Measurements from ENCODE around the gene ARL6IP4. TPM values are rescaled to one million over a fixed set of nuclear protein-coding genes. Genes with fewer than 3 reads are reported as not detected.
"Not testable (repeated sequence)": the region's sequence is repeated elsewhere in the genome, so short reads cannot be mapped to it uniquely, and the experiment has no call there.

ARL6IP4 gene
- total RNA-seq, 1 donor from 2014 or later: 173 TPM

DNA sequence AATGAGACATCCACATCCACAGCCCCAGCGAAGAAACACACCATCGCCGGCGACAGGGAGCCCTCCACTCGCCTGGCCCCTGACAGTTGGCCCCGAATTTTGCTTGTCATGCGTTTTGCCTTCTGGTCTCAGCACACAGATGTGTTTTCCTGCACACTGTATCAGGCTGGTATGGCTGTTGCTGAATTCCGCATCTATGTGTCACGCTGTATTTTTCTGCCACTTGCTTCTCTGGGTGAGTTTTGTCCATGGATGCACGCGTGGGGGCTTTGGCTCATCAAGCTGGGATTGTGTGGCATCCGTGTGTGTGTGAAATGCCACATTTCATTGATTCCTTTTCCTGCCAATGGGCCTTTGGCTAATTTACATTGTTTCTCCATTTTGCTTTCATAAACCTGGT lies 26.5 kb downstream of the ARL6IP4 start:
- TF ChIP-seq, protein P1, sequence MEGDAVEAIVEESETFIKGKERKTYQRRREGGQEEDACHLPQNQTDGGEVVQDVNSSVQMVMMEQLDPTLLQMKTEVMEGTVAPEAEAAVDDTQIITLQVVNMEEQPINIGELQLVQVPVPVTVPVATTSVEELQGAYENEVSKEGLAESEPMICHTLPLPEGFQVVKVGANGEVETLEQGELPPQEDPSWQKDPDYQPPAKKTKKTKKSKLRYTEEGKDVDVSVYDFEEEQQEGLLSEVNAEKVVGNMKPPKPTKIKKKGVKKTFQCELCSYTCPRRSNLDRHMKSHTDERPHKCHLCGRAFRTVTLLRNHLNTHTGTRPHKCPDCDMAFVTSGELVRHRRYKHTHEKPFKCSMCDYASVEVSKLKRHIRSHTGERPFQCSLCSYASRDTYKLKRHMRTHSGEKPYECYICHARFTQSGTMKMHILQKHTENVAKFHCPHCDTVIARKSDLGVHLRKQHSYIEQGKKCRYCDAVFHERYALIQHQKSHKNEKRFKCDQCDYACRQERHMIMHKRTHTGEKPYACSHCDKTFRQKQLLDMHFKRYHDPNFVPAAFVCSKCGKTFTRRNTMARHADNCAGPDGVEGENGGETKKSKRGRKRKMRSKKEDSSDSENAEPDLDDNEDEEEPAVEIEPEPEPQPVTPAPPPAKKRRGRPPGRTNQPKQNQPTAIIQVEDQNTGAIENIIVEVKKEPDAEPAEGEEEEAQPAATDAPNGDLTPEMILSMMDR (conservative IDR thresholded peaks at IDR 0.05): no peak
- no peaks in the 10 kb centered on the region for H3K36me3 Mint-ChIP-seq (ENCODE audit: low read depth)
- H3K4me1 Mint-ChIP-seq: no peaks in the 10 kb centered on the region
- no peak overlapping the region for H3K4me3 Mint-ChIP-seq
- H3K27ac Mint-ChIP-seq (ENCODE audit: unreplicated experiment): no peak overlapping the region
- H3K9me3 Mint-ChIP-seq: no peaks in the 10 kb centered on the region
- no peaks in the 10 kb centered on the region for H3K27me3 Mint-ChIP-seq (ENCODE audit: low read depth)
- DNase-seq (ENCODE audit: low read depth, low spot score): no peak

DNA sequence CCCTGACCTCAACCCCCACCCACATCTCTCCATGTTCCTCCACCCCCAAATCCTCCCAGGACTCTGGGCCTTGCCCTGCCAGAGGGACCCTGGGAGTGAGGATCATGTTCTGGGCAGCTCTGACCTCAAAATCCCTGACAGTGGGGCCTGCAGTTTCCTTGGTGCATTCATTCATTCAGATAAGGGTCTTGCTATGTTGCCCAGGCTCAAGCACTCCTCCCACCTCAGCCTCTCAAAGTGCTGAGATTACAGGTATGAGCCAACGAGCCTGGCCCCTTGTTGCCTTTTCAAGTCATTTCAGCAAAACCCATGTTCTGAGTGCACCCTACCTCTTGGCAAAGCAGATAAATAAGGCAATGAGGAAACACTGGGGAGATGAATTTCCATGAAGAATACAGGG lies 29.6 kb downstream of the ARL6IP4 start:
- Mint-ChIP-seq H3K4me1 (no peaks in the 10 kb centered on the region), H3K36me3 (ENCODE audit: low read depth) (no peaks in the 10 kb centered on the region), H3K9me3 (no peaks in the 10 kb centered on the region), H3K4me3 (no peak overlapping the region), H3K27ac (ENCODE audit: unreplicated experiment) (peak overlapping the region; percentile 51), H3K27me3 (ENCODE audit: low read depth) (no peaks in the 10 kb centered on the region)
- TF ChIP-seq, protein P1 (conservative IDR thresholded peaks at IDR 0.05): no peak
- DNase-seq (ENCODE audit: low read depth, low spot score): no peak

DNA sequence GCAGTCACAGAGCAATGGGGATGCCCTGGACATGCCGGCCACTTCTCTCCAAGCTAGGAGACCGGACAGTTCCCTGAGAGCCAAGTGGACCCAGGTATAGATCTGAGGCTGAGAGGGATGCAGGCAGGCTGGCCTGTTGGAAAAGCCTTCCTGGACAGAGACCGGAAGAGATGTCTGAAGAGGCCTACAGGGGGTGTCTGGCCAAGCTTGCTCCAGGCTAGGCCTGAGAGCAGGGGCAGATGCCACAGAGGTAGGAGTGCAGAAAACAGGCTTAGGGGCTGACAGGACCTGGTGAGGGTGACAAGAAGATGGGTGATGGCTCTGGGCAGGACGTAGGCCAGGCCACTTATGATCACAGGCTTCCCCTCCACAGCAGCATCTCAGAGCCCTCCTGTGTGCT lies 30.2 kb downstream of the ARL6IP4 start:
- Mint-ChIP-seq H3K27me3 (ENCODE audit: low read depth) (no peaks in the 10 kb centered on the region), H3K9me3 (no peaks in the 10 kb centered on the region), H3K4me1 (no peaks in the 10 kb centered on the region), H3K36me3 (ENCODE audit: low read depth) (no peaks in the 10 kb centered on the region), H3K27ac (ENCODE audit: unreplicated experiment) (no peak overlapping the region), H3K4me3 (no peak overlapping the region)
- no peak for DNase-seq (ENCODE audit: low read depth, low spot score)
- TF ChIP-seq, protein P1 (conservative IDR thresholded peaks at IDR 0.05): no peak

DNA sequence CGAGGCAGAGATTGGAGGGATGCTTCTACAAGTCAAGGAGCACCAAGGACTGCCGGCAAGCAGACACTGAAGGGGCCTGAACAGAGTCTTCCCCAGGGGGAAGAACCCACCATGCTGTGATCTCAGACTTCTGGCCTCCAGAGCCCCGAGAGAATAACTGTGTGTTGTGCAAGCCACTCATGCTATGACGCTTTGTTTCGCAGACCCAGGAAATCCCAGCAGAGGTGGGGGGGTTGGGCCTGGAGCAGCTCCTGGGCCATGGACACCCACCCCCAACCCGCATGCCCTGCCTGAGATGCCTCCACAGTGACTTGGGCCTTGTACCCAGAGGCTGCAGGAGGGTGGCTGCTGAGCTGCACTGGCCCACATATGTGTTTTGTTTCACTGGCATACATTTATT lies 31.2 kb downstream of the ARL6IP4 start:
- no peaks in the 10 kb centered on the region for H3K36me3 Mint-ChIP-seq (ENCODE audit: low read depth)
- no peak overlapping the region for H3K27ac Mint-ChIP-seq (ENCODE audit: unreplicated experiment)
- H3K9me3 Mint-ChIP-seq: no peaks in the 10 kb centered on the region
- H3K4me3 Mint-ChIP-seq: no peak overlapping the region
- no peaks in the 10 kb centered on the region for H3K27me3 Mint-ChIP-seq (ENCODE audit: low read depth)
- no peaks in the 10 kb centered on the region for H3K4me1 Mint-ChIP-seq
- DNase-seq (ENCODE audit: low read depth, low spot score): no peak
- TF ChIP-seq, protein P1 (conservative IDR thresholded peaks at IDR 0.05): no peak

DNA sequence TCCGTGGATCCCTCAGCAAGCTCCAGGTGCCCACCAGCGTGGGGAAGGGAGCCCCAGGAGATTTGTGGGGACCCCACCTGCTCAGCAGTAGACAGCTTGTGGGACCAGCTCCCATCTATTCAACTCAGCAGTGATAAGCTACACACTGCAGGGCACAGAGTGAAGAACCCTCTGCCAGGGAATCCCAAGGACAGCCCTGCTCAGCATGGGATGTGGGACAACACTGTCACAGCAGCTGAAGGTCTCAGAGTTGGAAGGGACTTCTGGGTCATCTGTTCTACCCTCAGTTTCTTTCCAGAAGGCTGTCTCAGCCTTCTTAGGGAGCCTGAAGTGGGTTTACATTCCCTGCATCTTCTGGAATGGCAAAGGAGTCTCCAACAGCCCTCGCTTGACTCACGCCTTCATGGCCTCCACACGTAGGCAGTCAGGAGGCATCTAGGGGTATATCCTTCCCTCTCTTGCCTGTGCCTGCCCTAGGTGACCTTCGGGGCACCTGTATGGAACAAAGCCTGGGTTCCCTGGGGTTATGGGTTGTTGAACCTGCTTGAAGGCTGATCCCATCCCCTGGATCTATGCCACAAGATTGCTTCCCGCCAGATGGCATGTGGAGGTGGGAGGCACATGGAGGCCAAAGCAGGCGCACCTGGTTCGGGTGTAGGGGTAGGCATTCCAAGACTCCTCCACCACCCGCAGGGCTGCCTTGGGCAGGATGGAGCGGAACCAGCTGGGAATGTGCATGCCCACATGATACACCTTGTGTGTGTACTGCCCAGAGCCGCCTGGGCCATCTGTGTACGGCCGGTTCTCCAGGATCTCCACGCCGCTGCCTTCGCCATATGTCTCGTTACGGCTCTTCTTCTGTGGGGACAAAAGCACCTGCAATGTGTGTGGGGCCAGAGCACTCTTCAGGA lies 33.0 kb downstream of the ARL6IP4 start:
- Mint-ChIP-seq H3K9me3 (no peaks in the 10 kb centered on the region), H3K4me3 (no peak overlapping the region), H3K27me3 (ENCODE audit: low read depth) (no peaks in the 10 kb centered on the region), H3K36me3 (ENCODE audit: low read depth) (no peaks in the 10 kb centered on the region), H3K4me1 (no peaks in the 10 kb centered on the region), H3K27ac (ENCODE audit: unreplicated experiment) (no peak overlapping the region)
- TF ChIP-seq, protein P1 (conservative IDR thresholded peaks at IDR 0.05): no peak
- no peak for DNase-seq (ENCODE audit: low read depth, low spot score)

DNA sequence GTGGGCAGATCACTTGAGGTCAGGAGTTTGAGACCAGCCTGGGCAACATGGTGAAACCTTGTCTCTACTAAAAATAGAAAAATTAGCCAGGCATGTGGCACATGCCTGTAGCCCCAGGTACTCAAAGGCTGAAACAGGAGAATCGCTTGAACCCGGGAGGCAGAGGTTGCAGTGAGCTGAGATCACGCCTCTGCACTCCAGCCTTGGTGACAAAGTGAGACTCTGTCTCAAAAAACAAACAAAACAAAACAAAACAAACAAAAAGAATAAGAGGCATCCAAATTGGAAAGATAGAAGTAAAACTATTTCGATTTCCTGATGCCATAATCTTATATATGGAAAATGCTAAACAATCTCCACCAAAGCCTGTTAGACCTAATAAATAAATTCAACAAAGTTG lies 34.0 kb downstream of the ARL6IP4 start:
- not testable (repeated sequence) for H3K27me3 Mint-ChIP-seq (ENCODE audit: low read depth); H3K27ac Mint-ChIP-seq (ENCODE audit: unreplicated experiment); H3K36me3 Mint-ChIP-seq (ENCODE audit: low read depth); DNase-seq (ENCODE audit: low read depth, low spot score); H3K9me3 Mint-ChIP-seq; H3K4me1 Mint-ChIP-seq; H3K4me3 Mint-ChIP-seq

Measured in neural crest cell (in vitro differentiated cells).